Measurements from ENCODE around the gene WFS1.

GRCh38 chr4:6339818-6340445, 70.3 kb downstream of the WFS1 start:
- TF ChIP-seq EZH2phosphoT487 (conservative IDR thresholded peaks at IDR 0.05; ENCODE audit: low read length) (no peak), CTCF (IDR thresholded peaks at IDR 0.05; ENCODE audit: insufficient read depth, low read length, poor library complexity, severe bottlenecking) (no peak)
